Measurements from ENCODE around the gene PNMA8C.

PNMA8C gene

DNA sequence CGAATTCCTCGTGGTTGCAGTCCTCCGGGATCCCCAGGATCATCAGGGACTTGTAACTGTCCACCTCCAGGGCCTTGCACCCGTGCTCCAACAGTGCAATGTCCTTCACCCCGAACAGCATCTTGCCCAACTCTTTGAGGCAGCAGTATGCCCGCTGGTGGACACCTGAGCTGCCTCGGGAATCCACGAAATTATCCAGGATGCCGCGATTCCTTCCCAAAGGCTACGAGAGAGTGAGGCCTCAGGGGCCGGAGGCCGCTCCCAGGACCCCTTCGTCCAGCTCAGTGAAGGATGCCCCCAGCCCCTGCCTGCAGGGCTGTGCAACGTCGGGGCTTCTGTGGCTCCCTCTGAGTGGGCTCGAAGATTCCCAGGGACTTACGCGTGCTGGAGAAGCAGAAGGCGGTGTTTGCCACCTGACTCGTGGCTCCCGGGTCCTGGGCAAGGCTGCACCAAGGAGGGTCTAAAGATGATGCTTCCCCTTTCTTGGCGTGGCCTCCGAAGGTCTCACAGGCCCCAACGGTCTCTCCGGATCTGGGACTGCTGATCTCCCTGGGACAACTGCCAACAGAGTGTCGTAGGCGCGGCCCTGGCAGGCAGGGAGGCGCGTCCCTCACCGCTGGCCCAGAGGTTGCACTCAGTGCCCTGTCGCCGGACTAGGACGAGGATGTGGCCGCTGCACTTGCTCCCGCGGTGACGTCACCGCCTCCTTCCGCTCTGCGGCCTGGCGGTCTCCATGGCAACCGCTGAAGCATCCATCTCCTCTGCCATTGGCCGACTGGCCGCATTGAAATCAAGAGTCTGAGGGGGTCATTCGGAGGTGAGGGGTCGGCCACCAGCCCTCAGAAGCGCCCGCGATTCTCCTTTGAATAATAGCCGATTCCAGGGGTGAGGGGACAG is at the start of gene PNMA8C:
Gene PNMA8C, minus strand, starts transcription at position 698 of the 897 bp plus-strand sequence. Its CDS starts 577 bp downstream, at position 121.
- Histone ChIP-seq H3K36me3 (ENCODE audit: control insufficient read depth, insufficient read depth, low read length) (no peaks in the 10 kb centered on the region), H3K27me3 (ENCODE audit: control insufficient read depth, insufficient read depth, low read length) (peaks cover 37% of the 10 kb centered on the region), H3K4me3 (ENCODE audit: low read length) (no peak within 1 kb of the TSS), H3K4me1 (ENCODE audit: control insufficient read depth, insufficient read depth, low read length) (peaks cover 5% of the 10 kb centered on the region), H3K9ac (ENCODE audit: low read length) (no peak within 1 kb of the TSS), H3K9me3 (ENCODE audit: control insufficient read depth, low read length) (no peaks in the 10 kb centered on the region)

DNA sequence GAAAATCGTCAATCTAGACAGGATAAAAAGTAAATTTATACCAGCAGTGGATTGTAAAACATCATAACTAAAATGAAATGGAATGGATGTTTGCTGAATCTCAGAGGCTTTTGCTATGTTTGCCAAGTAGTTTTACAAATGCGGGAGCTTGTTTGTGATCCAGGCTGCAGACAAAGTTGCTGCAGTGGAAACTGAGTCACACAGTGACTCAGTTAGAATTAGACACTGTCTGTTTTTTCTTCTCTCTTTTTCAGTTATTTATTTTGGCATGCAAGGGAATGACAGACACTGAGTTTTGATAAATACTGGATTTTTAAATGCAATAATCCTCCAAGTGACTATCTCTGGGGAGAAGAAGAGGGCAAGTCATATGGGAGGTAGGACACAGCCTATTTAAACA is 47.2 kb upstream of the PNMA8C start:
- no peaks in the 10 kb centered on the region for H3K9me3 ChIP-seq (ENCODE audit: control insufficient read depth, low read length)
- H3K36me3 ChIP-seq (ENCODE audit: control insufficient read depth, insufficient read depth, low read length), result no peaks in the 10 kb centered on the region
- H3K4me3 ChIP-seq (ENCODE audit: low read length), result no peak overlapping the region
- H3K27me3 ChIP-seq (ENCODE audit: control insufficient read depth, insufficient read depth, low read length), result peaks cover 19% of the 10 kb centered on the region
- H3K4me1 ChIP-seq (ENCODE audit: control insufficient read depth, insufficient read depth, low read length), result peaks cover 6% of the 10 kb centered on the region
- no peak overlapping the region for H3K9ac ChIP-seq (ENCODE audit: low read length)

DNA sequence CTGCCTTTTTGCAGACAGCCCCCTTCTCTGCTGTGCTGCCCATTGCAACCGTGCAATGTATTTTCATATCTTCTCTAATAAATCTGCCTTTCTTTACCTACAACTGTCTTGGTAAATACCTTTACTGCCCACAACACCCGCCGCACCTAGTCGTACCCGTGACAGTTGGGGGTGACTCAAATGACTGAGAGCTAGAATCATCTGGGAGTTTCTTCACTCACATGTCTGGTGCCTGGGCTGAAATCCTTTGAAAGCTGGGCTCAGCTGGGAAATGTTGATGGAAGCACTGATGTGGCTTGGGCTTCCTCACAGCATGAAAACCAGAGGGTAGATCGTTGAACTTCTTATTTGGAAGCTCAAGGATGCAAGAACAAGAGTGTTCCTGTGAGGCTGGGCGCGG is 45.5 kb upstream of the PNMA8C start:
- H3K27me3 ChIP-seq (ENCODE audit: control insufficient read depth, insufficient read depth, low read length), result peaks cover 25% of the 10 kb centered on the region
- no peak overlapping the region for H3K4me3 ChIP-seq (ENCODE audit: low read length)
- no peaks in the 10 kb centered on the region for H3K36me3 ChIP-seq (ENCODE audit: control insufficient read depth, insufficient read depth, low read length)
- peaks cover 6% of the 10 kb centered on the region for H3K4me1 ChIP-seq (ENCODE audit: control insufficient read depth, insufficient read depth, low read length)
- H3K9ac ChIP-seq (ENCODE audit: low read length), result no peak overlapping the region
- no peaks in the 10 kb centered on the region for H3K9me3 ChIP-seq (ENCODE audit: control insufficient read depth, low read length)

DNA sequence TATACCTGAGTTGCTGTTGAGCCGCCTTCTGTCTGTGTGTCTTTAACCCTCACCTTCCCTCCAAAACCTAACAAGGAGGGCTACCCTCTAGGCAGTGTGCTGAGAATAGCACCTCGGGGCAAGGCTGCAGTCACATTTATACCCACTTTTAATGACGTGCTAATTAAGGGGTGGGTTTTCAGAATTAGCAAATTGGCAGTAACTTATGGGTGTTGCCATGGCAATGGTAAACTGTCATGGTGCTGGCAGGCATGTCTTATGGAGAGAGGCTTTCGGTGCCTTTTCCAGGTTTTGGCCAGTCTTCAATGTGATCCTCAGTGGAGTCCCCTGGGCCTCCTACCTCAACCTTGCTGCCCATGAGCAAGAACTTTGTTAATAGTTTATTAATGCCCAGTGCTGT is 43.9 kb upstream of the PNMA8C start:
- H3K9me3 ChIP-seq (ENCODE audit: control insufficient read depth, low read length), result no peaks in the 10 kb centered on the region
- no peak overlapping the region for H3K9ac ChIP-seq (ENCODE audit: low read length)
- H3K36me3 ChIP-seq (ENCODE audit: control insufficient read depth, insufficient read depth, low read length), result no peaks in the 10 kb centered on the region
- peaks cover 6% of the 10 kb centered on the region for H3K4me1 ChIP-seq (ENCODE audit: control insufficient read depth, insufficient read depth, low read length)
- H3K27me3 ChIP-seq (ENCODE audit: control insufficient read depth, insufficient read depth, low read length), result peaks cover 25% of the 10 kb centered on the region
- no peak overlapping the region for H3K4me3 ChIP-seq (ENCODE audit: low read length)

DNA sequence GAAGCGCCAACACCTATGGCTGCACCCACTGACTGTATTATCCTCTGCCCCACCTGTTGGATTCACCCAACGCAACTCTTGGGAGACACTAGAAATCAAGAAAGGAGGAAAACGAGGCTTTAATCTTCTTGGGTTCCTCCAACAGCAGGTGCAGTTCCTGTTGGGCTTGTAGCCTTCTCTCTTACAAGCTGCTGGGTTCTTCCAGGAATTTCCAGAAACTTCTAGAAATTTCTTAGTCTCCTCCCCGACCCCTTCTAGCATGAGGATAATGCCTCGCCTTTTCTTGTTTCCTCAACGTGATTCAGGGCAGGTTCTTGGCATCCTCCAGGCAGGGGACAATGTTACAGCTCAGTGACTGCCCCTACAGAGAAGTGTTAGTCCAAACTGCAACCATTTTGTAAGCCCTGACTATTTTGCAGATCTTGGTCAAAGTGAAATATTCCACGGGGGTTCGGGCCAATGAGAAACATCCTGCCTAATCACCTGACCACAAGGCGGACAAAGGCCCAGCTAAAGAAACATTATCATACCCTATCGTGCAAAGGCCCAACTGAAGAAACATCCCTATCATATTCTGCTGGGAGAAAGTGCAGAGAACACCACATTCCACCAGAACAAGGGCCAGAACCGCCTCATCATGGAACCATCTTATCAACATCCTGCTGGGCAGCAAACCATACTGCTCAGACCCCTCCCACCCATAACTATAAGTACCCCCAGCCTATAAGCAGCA is 43.2 kb upstream of the PNMA8C start:
- no peaks in the 10 kb centered on the region for H3K36me3 ChIP-seq (ENCODE audit: control insufficient read depth, insufficient read depth, low read length)
- H3K9me3 ChIP-seq (ENCODE audit: control insufficient read depth, low read length), result no peaks in the 10 kb centered on the region
- H3K4me3 ChIP-seq (ENCODE audit: low read length), result no peak overlapping the region
- peak overlapping the region; percentile 31 for H3K9ac ChIP-seq (ENCODE audit: low read length)
- H3K4me1 ChIP-seq (ENCODE audit: control insufficient read depth, insufficient read depth, low read length), result peaks cover 6% of the 10 kb centered on the region
- peaks cover 25% of the 10 kb centered on the region for H3K27me3 ChIP-seq (ENCODE audit: control insufficient read depth, insufficient read depth, low read length)

DNA sequence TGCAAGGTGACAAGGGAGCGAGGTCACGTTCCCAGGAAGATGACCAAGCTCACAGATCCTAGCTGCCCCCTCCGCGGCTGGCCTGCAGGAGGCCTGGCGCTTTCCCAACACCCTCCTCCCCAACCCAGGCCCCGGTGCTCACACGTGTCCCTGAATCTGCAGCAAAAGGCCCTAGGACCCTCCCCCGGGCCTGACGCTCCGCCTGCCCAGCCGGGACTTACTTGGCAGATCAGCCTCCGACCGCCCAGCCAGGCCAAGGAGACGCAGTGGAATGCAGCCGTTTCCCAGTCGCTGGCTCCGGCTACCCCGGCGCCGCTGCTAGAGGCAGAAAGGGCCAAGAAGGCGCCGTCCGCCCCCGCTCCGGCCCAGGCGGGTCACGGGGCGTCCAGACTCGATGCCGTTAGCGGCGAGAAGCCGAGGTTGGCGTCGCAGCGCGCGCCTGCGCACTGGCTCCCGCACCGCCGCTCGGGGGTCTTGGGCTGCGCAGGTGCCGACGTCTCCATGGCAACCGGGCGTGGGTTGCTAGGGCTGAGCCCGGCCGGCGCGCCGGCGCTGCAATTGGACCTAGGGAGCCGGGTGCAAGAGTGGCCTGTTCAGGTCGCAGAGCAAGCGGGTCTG is 42.5 kb upstream of the PNMA8C start, which contains the start of gene PNMA8A:
Gene PNMA8A, minus strand, starts transcription at position 448 of the 618 bp plus-strand sequence. CDS start 528 bp downstream, outside the sequence.
- Histone ChIP-seq H3K36me3 (ENCODE audit: control insufficient read depth, insufficient read depth, low read length) (no peaks in the 10 kb centered on the region), H3K27me3 (ENCODE audit: control insufficient read depth, insufficient read depth, low read length) (peaks cover 25% of the 10 kb centered on the region), H3K9me3 (ENCODE audit: control insufficient read depth, low read length) (no peaks in the 10 kb centered on the region), H3K4me3 (ENCODE audit: low read length) (no peak within 1 kb of the TSS), H3K9ac (ENCODE audit: low read length) (peak within 1 kb of the TSS; percentile 31), H3K4me1 (ENCODE audit: control insufficient read depth, insufficient read depth, low read length) (peaks cover 6% of the 10 kb centered on the region)

DNA sequence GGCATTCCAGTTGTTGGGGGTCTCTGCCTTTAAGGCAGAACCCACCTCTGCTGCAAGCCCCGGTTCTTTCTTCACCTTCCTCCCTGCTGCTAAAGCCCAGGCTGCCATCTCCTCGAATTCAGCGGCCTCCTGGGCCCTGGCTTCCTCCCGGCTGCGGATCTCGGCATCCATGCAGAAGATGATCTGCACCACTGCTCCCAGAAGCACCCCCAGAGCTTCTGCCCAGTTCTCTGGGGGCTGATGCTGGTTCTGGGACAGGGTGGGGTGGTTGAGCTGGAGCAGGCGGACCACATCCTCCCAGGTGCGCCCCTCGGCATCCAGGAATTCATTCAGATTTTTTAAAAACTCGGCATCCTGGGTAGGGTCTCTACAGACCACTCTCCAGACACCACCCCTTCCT is 41.6 kb upstream of the PNMA8C start:
- no peaks in the 10 kb centered on the region for H3K36me3 ChIP-seq (ENCODE audit: control insufficient read depth, insufficient read depth, low read length)
- peaks cover 25% of the 10 kb centered on the region for H3K27me3 ChIP-seq (ENCODE audit: control insufficient read depth, insufficient read depth, low read length)
- no peak overlapping the region for H3K9ac ChIP-seq (ENCODE audit: low read length)
- peaks cover 6% of the 10 kb centered on the region for H3K4me1 ChIP-seq (ENCODE audit: control insufficient read depth, insufficient read depth, low read length)
- no peaks in the 10 kb centered on the region for H3K9me3 ChIP-seq (ENCODE audit: control insufficient read depth, low read length)
- H3K4me3 ChIP-seq (ENCODE audit: low read length), result no peak overlapping the region

DNA sequence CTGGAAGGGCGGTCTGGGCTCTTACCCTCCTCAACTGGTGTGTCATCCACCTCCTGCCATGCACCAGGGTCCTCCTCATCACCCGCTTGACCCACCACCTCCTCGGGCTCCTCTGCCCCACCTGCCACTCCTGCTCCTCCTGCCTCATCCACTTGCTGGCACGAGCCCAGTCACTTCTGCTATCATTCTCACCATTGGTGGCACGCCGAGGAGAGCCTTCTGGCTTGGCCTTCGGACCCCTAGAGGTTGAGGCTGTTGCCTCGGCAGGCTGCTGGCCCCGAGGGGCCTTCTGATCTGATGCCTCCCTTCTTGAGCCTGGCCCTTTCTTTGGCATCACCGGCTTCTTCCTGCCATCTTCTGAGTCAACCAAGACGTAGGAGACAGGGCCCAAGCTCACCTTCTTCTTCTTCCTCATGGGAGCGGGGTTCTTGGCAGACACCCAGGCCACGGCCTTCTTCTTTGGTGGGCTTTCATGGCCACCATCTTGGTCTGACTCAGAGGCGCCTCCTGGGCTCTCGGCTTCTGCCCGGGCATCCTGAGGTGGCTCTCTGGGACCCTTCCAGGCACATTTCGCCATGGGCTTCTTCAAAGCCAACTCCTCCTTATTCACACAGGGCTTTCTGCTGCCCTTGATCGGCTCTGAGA is 40.9 kb upstream of the PNMA8C start:
- Histone ChIP-seq H3K36me3 (ENCODE audit: control insufficient read depth, insufficient read depth, low read length) (no peaks in the 10 kb centered on the region), H3K4me3 (ENCODE audit: low read length) (no peak overlapping the region), H3K4me1 (ENCODE audit: control insufficient read depth, insufficient read depth, low read length) (peaks cover 6% of the 10 kb centered on the region), H3K9ac (ENCODE audit: low read length) (no peak overlapping the region), H3K9me3 (ENCODE audit: control insufficient read depth, low read length) (no peaks in the 10 kb centered on the region), H3K27me3 (ENCODE audit: control insufficient read depth, insufficient read depth, low read length) (peaks cover 25% of the 10 kb centered on the region)

DNA sequence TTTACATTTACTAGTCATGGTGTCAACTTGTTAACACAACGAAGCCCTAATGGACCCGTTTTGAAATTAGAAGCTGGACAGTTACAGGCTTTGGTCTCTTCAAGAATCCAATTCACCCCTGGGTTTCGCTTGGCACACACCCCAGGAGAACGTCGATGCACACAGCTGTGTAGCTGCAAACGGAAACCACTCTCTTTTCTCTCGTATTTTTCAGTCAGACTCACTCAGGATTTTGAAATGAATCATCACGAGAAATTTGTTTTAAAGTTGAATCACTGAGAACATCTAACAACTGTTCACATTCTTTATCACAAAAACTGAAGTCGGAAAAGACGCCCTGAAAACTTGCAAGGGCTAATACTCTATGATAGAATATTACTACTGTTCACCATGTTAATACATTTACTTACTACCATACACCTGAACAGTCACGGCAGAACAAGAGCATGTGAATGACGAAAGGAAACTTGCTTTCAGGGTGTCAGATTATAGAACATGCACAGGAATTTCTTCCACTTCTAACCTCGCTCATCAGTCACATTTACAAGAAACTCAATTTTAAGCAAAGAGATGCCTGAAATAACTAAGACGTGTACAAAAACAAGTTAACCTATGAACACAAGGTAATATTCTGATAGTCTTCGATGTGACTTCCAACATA is 37.9 kb upstream of the PNMA8C start:
- peaks cover 13% of the 10 kb centered on the region for H3K27me3 ChIP-seq (ENCODE audit: control insufficient read depth, insufficient read depth, low read length)

DNA sequence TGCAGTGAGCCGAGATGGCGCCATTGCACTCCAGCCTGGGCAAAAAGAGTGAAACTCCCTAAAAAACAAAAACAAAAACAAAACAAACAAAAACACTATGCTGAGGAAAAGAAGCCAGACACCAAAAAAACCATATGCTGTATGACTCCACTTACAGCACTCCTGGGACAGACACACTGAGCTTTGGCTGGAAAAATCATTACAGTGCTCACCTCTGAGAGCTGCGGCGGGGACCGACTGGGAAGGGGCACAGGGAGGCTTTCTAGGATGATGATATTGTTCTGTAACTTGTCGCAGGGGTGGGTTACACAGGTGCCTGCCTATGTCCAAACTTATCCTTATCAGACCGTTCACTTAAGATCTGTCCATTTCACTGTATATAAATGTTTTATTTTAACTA is 34.8 kb upstream of the PNMA8C start:
- H3K4me3 ChIP-seq (ENCODE audit: low read length), result no peak overlapping the region
- no peaks in the 10 kb centered on the region for H3K27me3 ChIP-seq (ENCODE audit: control insufficient read depth, insufficient read depth, low read length)
- H3K4me1 ChIP-seq (ENCODE audit: control insufficient read depth, insufficient read depth, low read length), result no peaks in the 10 kb centered on the region
- no peaks in the 10 kb centered on the region for H3K36me3 ChIP-seq (ENCODE audit: control insufficient read depth, insufficient read depth, low read length)
- no peaks in the 10 kb centered on the region for H3K9me3 ChIP-seq (ENCODE audit: control insufficient read depth, low read length)
- no peak overlapping the region for H3K9ac ChIP-seq (ENCODE audit: low read length)

More for the DNA sequence above, 37.9 kb upstream of the PNMA8C start:
- no peak overlapping the region for H3K4me3 ChIP-seq (ENCODE audit: low read length)
- H3K9me3 ChIP-seq (ENCODE audit: control insufficient read depth, low read length), result no peaks in the 10 kb centered on the region
- H3K9ac ChIP-seq (ENCODE audit: low read length), result no peak overlapping the region
- peaks cover 4% of the 10 kb centered on the region for H3K4me1 ChIP-seq (ENCODE audit: control insufficient read depth, insufficient read depth, low read length)
- no peaks in the 10 kb centered on the region for H3K36me3 ChIP-seq (ENCODE audit: control insufficient read depth, insufficient read depth, low read length)

DNA sequence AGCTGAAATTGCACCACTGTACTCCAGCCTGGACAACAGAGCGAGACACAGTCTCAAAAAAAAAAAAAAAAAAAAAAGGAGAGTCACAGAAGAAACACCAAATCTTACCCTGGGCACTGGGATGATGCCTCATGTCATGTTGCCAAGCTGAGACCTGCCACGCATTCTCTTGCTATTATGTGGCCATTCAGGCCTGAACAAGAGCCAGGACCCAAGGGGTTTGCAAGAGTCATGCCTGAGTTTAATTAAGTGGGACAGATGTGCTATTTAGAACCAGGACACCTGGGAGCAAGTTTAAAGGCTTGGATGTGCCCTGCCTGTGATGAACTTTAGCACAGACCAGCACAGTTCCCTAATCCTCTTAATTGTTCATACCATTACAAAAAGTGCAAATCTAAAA is 32.8 kb upstream of the PNMA8C start:
- Histone ChIP-seq H3K36me3 (ENCODE audit: control insufficient read depth, insufficient read depth, low read length) (no peaks in the 10 kb centered on the region), H3K9ac (ENCODE audit: low read length) (no peak overlapping the region), H3K4me1 (ENCODE audit: control insufficient read depth, insufficient read depth, low read length) (peaks cover under 1% of the 10 kb centered on the region), H3K4me3 (ENCODE audit: low read length) (no peak overlapping the region), H3K9me3 (ENCODE audit: control insufficient read depth, low read length) (no peaks in the 10 kb centered on the region), H3K27me3 (ENCODE audit: control insufficient read depth, insufficient read depth, low read length) (peaks cover 3% of the 10 kb centered on the region)

Data from mucosa of stomach (tissue), 1 donor.